ENCODE data around the gene PKD1.

DNA sequence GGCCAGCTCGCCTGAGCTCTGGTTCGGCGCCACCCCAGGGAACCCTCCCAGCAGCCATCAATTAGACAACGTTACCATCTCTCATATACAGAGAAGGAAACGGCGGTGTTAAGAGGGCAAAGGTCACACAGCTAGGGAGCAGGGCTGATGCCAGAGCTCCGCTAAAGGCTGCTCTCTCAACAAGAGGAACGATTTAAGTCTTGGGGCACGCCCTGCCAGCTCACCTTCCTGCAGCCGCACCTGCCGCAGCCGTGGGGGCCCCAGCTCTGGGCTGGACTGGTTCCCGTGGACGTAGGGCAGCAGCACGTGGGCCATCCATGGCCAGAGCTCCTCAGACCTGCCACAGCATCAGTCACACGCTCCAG lies 43.5 kb downstream of the PKD1 start:
- TF ChIP-seq, protein P1, sequence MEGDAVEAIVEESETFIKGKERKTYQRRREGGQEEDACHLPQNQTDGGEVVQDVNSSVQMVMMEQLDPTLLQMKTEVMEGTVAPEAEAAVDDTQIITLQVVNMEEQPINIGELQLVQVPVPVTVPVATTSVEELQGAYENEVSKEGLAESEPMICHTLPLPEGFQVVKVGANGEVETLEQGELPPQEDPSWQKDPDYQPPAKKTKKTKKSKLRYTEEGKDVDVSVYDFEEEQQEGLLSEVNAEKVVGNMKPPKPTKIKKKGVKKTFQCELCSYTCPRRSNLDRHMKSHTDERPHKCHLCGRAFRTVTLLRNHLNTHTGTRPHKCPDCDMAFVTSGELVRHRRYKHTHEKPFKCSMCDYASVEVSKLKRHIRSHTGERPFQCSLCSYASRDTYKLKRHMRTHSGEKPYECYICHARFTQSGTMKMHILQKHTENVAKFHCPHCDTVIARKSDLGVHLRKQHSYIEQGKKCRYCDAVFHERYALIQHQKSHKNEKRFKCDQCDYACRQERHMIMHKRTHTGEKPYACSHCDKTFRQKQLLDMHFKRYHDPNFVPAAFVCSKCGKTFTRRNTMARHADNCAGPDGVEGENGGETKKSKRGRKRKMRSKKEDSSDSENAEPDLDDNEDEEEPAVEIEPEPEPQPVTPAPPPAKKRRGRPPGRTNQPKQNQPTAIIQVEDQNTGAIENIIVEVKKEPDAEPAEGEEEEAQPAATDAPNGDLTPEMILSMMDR (IDR thresholded peaks at IDR 0.05), result no peak
- no peak for TF ChIP-seq POLR2A (IDR thresholded peaks at IDR 0.05)
